A549 (cell line): ENCODE results near the gene MST1. TPM values are rescaled to one million over a fixed set of nuclear protein-coding genes. Genes with fewer than 3 reads are reported as not detected.

Experiments used
- ATAC-seq, 2 experiments: fragments of 200-7000 bp in 1 of 2; fragments of >200 bp in 1 of 2; cut with Nextera tagmentation in 1 of 2; cut with Tn5 transposase in 1 of 2; 3 replicates each; pipeline versions ENCODE4 v1.8.0 to v1.9.1; 2018 to 2020; ENCODE audit warnings: mild to moderate bottlenecking in 1 of 2, moderate library complexity in 1 of 2
- CTCF ChIA-PET: fragments of 300-600 bp; sonication (Branson Sonifier 250); formaldehyde crosslinking; extraction: SDS; loops from one replicate; lab custom pipeline; 2021; ENCODE audit warnings: antibody characterized with exemption, inconsistent platforms; lab: Yijun Ruan, JAX
- POLR2A ChIA-PET: fragments of 350-600 bp; formaldehyde crosslinking; extraction: SDS; loops from one replicate; lab custom pipeline; 2021; ENCODE audit warnings: antibody characterized with exemption, inconsistent platforms; lab: Yijun Ruan, JAX
- DNase-seq, 2 experiments: peaks; one replicate each; pipeline versions ENCODE4 v3.0.0 to v3.0.0-alpha.2; 2011 to 2016; ENCODE audit warnings: low read depth in 1 of 2, low spot score in 1 of 2
- FAIRE-seq: peaks from 2 replicates; lab custom pipeline; 2011; peaks lifted over from hg19 to GRCh38; lab: Jason Lieb, UNC
- H3K27ac ChIP-seq, 2 experiments: fragments of >200 bp; sonication (Bioruptor Twin); formaldehyde crosslinking; 3 replicates each; pipeline ENCODE4 v1.5.1; 2016 to 2017
- H3K4me1 ChIP-seq: fragments of >200 bp; sonication (Bioruptor Twin); formaldehyde crosslinking; 3 replicates; pipeline ENCODE4 v1.6.1; 2016
- H3K4me2 ChIP-seq: fragments of >200 bp; sonication (Bioruptor Twin); formaldehyde crosslinking; 3 replicates; pipeline ENCODE4 v1.6.1; 2016
- H3K4me3 ChIP-seq: fragments of >200 bp; sonication (Bioruptor Twin); formaldehyde crosslinking; 3 replicates; pipeline ENCODE4 v1.5.1; 2016
- H3K9me3 ChIP-seq: fragments of >200 bp; sonication (Bioruptor Twin); formaldehyde crosslinking; 3 replicates; pipeline ENCODE4 v1.6.1; 2016
- BHLHE40 ChIP-seq: IDR thresholded peaks from 2 replicates; pipeline ENCODE4 v1.6.1; 2012; ENCODE audit warnings: low read depth, low read length, inconsistent platforms
- CBX8 ChIP-seq: fragments of 200-600 bp; sonication (generic); IDR thresholded peaks from 2 replicates; pipeline ENCODE4 v1.6.1; 2016
- CHD2 ChIP-seq: fragments of 150-350 bp; IDR thresholded peaks from 2 replicates; pipeline ENCODE4 v1.6.1; 2014; ENCODE audit warnings: low read length; ENCODE audit not compliant: partially characterized antibody
- EHMT2 ChIP-seq: fragments of 200-600 bp; sonication (generic); IDR thresholded peaks from 2 replicates; pipeline ENCODE4 v1.6.1; 2016; ENCODE audit warnings: antibody characterized with exemption, low read depth, mild to moderate bottlenecking, moderate library complexity
- FOSB ChIP-seq: fragments of 250-450 bp; sonication (Bioruptor Pico); IDR thresholded peaks from 2 replicates; pipeline ENCODE4 v1.5.0; 2020; ENCODE audit warnings: mild to moderate bottlenecking, moderate library complexity
- GATA3 ChIP-seq: IDR thresholded peaks from 2 replicates; pipeline ENCODE4 v1.6.1; 2012; ENCODE audit warnings: borderline replicate concordance
- HEYL ChIP-seq: fragments of 250-450 bp; sonication (Bioruptor Pico); IDR thresholded peaks from 2 replicates; pipeline ENCODE4 v1.8.0; 2021; ENCODE audit warnings: mild to moderate bottlenecking, moderate library complexity
- HOXA7 ChIP-seq: fragments of 250-450 bp; sonication (Bioruptor Pico); IDR thresholded peaks from 2 replicates; pipeline ENCODE4 v1.5.0; 2020; ENCODE audit warnings: mild to moderate bottlenecking, moderate library complexity
- HOXB5 ChIP-seq: fragments of 250-450 bp; sonication (Bioruptor Pico); IDR thresholded peaks from 2 replicates; pipeline ENCODE4 v1.5.0; 2020; ENCODE audit warnings: mild to moderate bottlenecking, moderate library complexity
- JUN ChIP-seq, 2 experiments: fragments of >200 bp; sonication (Bioruptor Twin); formaldehyde crosslinking; IDR thresholded peaks; 2 replicates in 1 of 2; 3 replicates in 1 of 2; pipeline ENCODE4 v1.6.1; 2016 to 2017
- KDM1A ChIP-seq: fragments of 200-600 bp; sonication (generic); IDR thresholded peaks from 2 replicates; pipeline ENCODE4 v1.6.1; 2016; ENCODE audit warnings: low read depth, mild to moderate bottlenecking
- NR3C1 ChIP-seq: fragments of >200 bp; sonication (Bioruptor Twin); formaldehyde crosslinking; IDR thresholded peaks from 3 replicates; pipeline ENCODE4 v1.6.1; 2017
- POLR2AphosphoS2 ChIP-seq: conservative IDR thresholded peaks from 2 replicates; pipeline ENCODE4 v1.6.1; 2012; ENCODE audit warnings: low read length, improper control_type of control experiment, inconsistent platforms
- RAD21 ChIP-seq, 2 experiments: fragments of >200 bp in 1 of 2; sonication (Bioruptor Twin) in 1 of 2; formaldehyde crosslinking in 1 of 2; IDR thresholded peaks in 1 of 2; conservative IDR thresholded peaks in 1 of 2; 2 replicates in 1 of 2; 3 replicates in 1 of 2; pipeline ENCODE4 v1.6.1; 2012 to 2018; ENCODE audit warnings: inconsistent platforms in 1 of 2
- RCOR1 ChIP-seq: fragments of 150-350 bp; IDR thresholded peaks from 2 replicates; pipeline ENCODE4 v1.6.1; 2014; ENCODE audit warnings: antibody characterized with exemption, low read length, low read depth
- SMC3 ChIP-seq: fragments of >200 bp; sonication (Bioruptor Twin); formaldehyde crosslinking; IDR thresholded peaks from 3 replicates; pipeline ENCODE4 v1.6.1; 2018; ENCODE audit warnings: inconsistent platforms
- TP53 ChIP-seq: fragments of 250-450 bp; sonication (Bioruptor Pico); IDR thresholded peaks from 2 replicates; pipeline ENCODE4 v1.5.0; 2021; ENCODE audit warnings: mild to moderate bottlenecking, moderate library complexity
- ZC3H11A ChIP-seq: fragments of 450-650 bp; IDR thresholded peaks from 2 replicates; pipeline ENCODE4 v1.6.1; 2014; ENCODE audit warnings: antibody characterized with exemption, mild to moderate bottlenecking
- ZNF302 ChIP-seq: fragments of 250-450 bp; sonication (Bioruptor Pico); IDR thresholded peaks from 2 replicates; pipeline ENCODE4 v1.9.0; 2021; ENCODE audit warnings: inconsistent platforms, mild to moderate bottlenecking, moderate library complexity
- WGBS: methylation state at CpG from one replicate; pipeline ENCODE4 v1.1.6; 2017; ENCODE audit errors: missing lambda C conversion rate; 5-methylcytosine and 5-hydroxymethylcytosine counted together
- polyA plus RNA-seq, 4 experiments: library from polyadenylated mRNA; depleted of rRNA in 3 of 4; stranded (reverse); fragments of >200 nt; fragmentation: RNase III in 1 of 4; extraction: RNeasy Plus Mini Kit Qiagen cat#74134 plus additional on column Dnase treatment in 1 of 4; gene quantifications; 2 replicates in 3 of 4; 3 replicates in 1 of 4; pipeline ENCODE4 v1.2.3, GENCODE V29; 2011 to 2017
- TF ChIP-seq, protein P1 (sequence below): fragments of 150-350 bp; IDR thresholded peaks from 2 replicates; pipeline ENCODE4 v1.6.1; 2014; ENCODE audit warnings: low read depth, mild to moderate bottlenecking, low read length
- TF ChIP-seq, protein P2 (sequence below): IDR thresholded peaks from 2 replicates; pipeline ENCODE4 v1.6.1; 2012
- TF ChIP-seq, protein P3 (sequence below): fragments of 250-450 bp; sonication (Bioruptor Pico); IDR thresholded peaks from 2 replicates; pipeline ENCODE4 v1.5.0; 2021; ENCODE audit warnings: mild to moderate bottlenecking, moderate library complexity, borderline replicate concordance
- TF ChIP-seq, protein P4 (sequence below): IDR thresholded peaks from 2 replicates; pipeline ENCODE4 v1.6.1; 2012; ENCODE audit warnings: low read depth, borderline replicate concordance
- TF ChIP-seq, protein P5 (sequence below): fragments of >200 bp; sonication (Bioruptor Twin); formaldehyde crosslinking; IDR thresholded peaks from 3 replicates; pipeline ENCODE4 v1.5.1; 2016
- TF ChIP-seq, protein P6 (sequence below): fragments of >200 bp; sonication (Bioruptor Twin); formaldehyde crosslinking; IDR thresholded peaks from 3 replicates; pipeline ENCODE4 v1.6.1; 2016

The MST1 gene
- polyA plus RNA-seq, 2 of the 4 experiments (the other 2 are of a cell fraction): 3.6 to 4.9 TPM

DNA sequence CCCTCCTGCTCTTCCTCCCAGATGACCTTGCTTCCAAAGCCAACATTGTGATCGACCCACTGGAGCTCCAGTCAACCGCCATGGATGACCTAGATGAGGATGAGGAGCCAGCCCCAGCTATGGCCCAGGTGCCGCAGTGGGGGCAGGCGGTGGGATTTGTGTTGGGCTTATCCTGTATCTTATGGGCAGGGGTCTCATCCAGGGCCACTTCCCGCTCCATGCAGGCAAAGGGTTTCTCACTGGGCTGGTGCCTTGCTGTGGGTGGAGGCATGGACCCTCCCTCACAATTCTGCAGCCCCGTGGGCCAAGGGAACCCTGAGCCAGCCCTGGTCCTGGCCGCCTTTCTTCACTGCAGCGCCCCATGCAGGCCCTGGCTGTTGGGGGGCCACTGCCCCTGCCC, 15.4 kb upstream of the MST1 start:
- ATAC-seq: no peak
- no peak overlapping the region for H3K4me3 ChIP-seq
- TF ChIP-seq, protein P1, sequence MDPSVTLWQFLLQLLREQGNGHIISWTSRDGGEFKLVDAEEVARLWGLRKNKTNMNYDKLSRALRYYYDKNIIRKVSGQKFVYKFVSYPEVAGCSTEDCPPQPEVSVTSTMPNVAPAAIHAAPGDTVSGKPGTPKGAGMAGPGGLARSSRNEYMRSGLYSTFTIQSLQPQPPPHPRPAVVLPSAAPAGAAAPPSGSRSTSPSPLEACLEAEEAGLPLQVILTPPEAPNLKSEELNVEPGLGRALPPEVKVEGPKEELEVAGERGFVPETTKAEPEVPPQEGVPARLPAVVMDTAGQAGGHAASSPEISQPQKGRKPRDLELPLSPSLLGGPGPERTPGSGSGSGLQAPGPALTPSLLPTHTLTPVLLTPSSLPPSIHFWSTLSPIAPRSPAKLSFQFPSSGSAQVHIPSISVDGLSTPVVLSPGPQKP: no peak
- TF ChIP-seq POLR2AphosphoS2 (no peak), JUN (IDR thresholded peaks at IDR 0.05) (no peak), HOXA7 (CRISPR knock-in tag) (no peak), ZNF302 (CRISPR knock-in tag) (no peak), TP53 (CRISPR knock-in tag) (no peak), GATA3 (no peak)
- no peak overlapping the region for H3K27ac ChIP-seq
- CTCF ChIA-PET: interaction anchor here (1.7 to 5.0 kb wide), 4 partner anchors 7 to 165 kb away, joined by 7 to 44 read pairs (median 8); no protein-coding TSS in a partner anchor
- WGBS: 88% methylated on average over 3 of the region's 8 CpGs
- POLR2A ChIA-PET: no interaction called here
- FAIRE-seq: no peak
- no peaks in the 10 kb centered on the region for H3K4me1 ChIP-seq
- H3K9me3 ChIP-seq: no peaks in the 10 kb centered on the region
- no peak overlapping the region for H3K4me2 ChIP-seq
- DNase-seq: no peak

DNA sequence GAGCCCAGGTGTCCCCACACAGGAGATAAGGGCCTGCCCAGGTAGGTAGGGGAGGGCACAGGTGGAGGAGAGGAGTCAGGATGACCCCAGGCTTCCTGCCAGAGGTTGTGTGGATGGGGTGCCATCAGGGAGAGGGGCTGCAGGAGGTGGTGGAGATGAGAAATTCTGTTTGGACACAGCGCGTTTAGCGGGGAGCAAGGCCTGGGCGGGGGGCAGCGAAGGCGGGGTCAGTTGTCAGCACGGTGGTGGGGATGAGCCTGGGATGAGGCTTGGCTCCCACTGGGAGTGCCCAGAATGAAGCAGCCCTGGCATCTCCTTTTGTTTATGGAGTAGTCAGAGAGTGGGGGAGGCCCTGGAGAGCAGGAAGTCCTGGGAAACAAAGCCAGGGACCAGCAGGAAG, 14.7 kb upstream of the MST1 start:
- CTCF ChIA-PET: interaction anchor here (0.8 to 5.0 kb wide), 9 partner anchors 8 to 198 kb away, joined by 3 to 44 read pairs (median 7); partner anchors contain the start of gene AMIGO3
- POLR2A ChIA-PET: no interaction called here
- no peak for ATAC-seq
- Histone ChIP-seq H3K4me1 (no peaks in the 10 kb centered on the region), H3K4me3 (no peak overlapping the region), H3K4me2 (no peak overlapping the region), H3K27ac (no peak overlapping the region), H3K9me3 (no peaks in the 10 kb centered on the region)
- DNase-seq: no peak
- TF ChIP-seq CHD2: no peak
- TF ChIP-seq KDM1A: no peak
- TF ChIP-seq SMC3: no peak
- TF ChIP-seq HOXA7 (CRISPR knock-in tag): no peak
- TF ChIP-seq, protein P2, sequence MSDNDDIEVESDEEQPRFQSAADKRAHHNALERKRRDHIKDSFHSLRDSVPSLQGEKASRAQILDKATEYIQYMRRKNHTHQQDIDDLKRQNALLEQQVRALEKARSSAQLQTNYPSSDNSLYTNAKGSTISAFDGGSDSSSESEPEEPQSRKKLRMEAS: no peak
- TF ChIP-seq HOXB5 (CRISPR knock-in tag): no peak
- 86% methylated on average over 7 of the region's 7 CpGs for WGBS
- no peak for FAIRE-seq

DNA sequence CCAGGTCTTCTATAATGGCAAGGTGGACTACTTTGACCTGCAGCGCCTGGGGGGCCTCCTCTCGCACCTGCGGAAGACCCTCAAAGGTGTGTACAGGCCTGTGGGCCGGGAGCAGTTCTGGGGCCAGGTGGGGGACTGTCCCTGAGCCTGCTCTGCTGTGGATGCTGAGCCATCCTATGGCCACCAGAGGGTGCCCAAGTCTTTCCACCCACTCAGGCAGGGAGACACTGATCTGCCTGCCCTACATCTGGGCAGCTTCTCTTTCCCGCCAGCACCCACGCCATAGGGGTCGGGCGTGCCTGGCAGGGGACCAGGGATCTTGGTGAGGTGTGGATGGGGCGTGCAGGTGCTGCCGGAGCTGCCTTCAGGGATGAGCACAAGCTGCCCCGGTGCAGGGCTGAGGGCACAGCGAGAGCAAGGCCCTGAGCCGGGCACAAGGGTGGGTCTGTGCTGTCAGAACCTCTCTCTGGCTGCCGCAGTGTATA, 14.2 kb upstream of the MST1 start:
- ATAC-seq (peak; percentile 87 to 94), FAIRE-seq (no peak)
- no peak overlapping the region for H3K4me2 ChIP-seq
- TF ChIP-seq EHMT2 (no peak), FOSB (CRISPR knock-in tag) (no peak), NR3C1 (no peak), HEYL (CRISPR knock-in tag) (no peak), BHLHE40 (no peak), ZC3H11A (no peak), HOXB5 (CRISPR knock-in tag) (no peak), RAD21 (conservative IDR thresholded peaks at IDR 0.05 in 1 of 2, IDR thresholded peaks at IDR 0.05 in 1 of 2) (peak; percentile 64 to 74), CBX8 (no peak), TP53 (CRISPR knock-in tag) (no peak), SMC3 (peak; percentile 44; the same call in 2 of the 3 replicates), RCOR1 (no peak)
- TF ChIP-seq, protein P3, sequence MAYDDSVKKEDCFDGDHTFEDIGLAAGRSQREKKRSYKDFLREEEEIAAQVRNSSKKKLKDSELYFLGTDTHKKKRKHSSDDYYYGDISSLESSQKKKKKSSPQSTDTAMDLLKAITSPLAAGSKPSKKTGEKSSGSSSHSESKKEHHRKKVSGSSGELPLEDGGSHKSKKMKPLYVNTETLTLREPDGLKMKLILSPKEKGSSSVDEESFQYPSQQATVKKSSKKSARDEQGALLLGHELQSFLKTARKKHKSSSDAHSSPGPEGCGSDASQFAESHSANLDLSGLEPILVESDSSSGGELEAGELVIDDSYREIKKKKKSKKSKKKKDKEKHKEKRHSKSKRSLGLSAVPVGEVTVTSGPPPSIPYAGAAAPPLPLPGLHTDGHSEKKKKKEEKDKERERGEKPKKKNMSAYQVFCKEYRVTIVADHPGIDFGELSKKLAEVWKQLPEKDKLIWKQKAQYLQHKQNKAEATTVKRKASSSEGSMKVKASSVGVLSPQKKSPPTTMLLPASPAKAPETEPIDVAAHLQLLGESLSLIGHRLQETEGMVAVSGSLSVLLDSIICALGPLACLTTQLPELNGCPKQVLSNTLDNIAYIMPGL (CRISPR knock-in tag): no peak
- TF ChIP-seq, protein P4, sequence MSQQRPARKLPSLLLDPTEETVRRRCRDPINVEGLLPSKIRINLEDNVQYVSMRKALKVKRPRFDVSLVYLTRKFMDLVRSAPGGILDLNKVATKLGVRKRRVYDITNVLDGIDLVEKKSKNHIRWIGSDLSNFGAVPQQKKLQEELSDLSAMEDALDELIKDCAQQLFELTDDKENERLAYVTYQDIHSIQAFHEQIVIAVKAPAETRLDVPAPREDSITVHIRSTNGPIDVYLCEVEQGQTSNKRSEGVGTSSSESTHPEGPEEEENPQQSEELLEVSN: no peak
- TF ChIP-seq, protein P5, sequence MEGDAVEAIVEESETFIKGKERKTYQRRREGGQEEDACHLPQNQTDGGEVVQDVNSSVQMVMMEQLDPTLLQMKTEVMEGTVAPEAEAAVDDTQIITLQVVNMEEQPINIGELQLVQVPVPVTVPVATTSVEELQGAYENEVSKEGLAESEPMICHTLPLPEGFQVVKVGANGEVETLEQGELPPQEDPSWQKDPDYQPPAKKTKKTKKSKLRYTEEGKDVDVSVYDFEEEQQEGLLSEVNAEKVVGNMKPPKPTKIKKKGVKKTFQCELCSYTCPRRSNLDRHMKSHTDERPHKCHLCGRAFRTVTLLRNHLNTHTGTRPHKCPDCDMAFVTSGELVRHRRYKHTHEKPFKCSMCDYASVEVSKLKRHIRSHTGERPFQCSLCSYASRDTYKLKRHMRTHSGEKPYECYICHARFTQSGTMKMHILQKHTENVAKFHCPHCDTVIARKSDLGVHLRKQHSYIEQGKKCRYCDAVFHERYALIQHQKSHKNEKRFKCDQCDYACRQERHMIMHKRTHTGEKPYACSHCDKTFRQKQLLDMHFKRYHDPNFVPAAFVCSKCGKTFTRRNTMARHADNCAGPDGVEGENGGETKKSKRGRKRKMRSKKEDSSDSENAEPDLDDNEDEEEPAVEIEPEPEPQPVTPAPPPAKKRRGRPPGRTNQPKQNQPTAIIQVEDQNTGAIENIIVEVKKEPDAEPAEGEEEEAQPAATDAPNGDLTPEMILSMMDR: peak; percentile 53
- TF ChIP-seq, protein P6, sequence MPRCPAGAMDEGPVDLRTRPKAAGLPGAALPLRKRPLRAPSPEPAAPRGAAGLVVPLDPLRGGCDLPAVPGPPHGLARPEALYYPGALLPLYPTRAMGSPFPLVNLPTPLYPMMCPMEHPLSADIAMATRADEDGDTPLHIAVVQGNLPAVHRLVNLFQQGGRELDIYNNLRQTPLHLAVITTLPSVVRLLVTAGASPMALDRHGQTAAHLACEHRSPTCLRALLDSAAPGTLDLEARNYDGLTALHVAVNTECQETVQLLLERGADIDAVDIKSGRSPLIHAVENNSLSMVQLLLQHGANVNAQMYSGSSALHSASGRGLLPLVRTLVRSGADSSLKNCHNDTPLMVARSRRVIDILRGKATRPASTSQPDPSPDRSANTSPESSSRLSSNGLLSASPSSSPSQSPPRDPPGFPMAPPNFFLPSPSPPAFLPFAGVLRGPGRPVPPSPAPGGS: no peak
- TF ChIP-seq, all 56 proteins: peak for 3
- Histone ChIP-seq H3K4me3 (no peak overlapping the region), H3K27ac (no peak overlapping the region), H3K4me1 (no peaks in the 10 kb centered on the region), H3K9me3 (no peaks in the 10 kb centered on the region)
- ChIA-PET CTCF (interaction anchor here (0.8 to 5.0 kb wide), 10 partner anchors 8 to 198 kb away, joined by 3 to 44 read pairs (median 6); partner anchors contain the start of gene AMIGO3), POLR2A (no interaction called here)
- 20% methylated on average over 2 of the region's 14 CpGs for WGBS
- DNase-seq: peak; percentile 58 to 62
